Upper lobe of left lung (tissue), 4 donors: ENCODE measurements around the gene TMEM139.

ENCODE experiments used
- CTCF ChIP-seq, 6 experiments: fragments of 450-650 bp in 4 of 6; fragments of 200-600 bp in 2 of 6; sonication (generic) in 2 of 6; IDR thresholded peaks; one replicate each; pipeline ENCODE4 v1.5.1; 2016 to 2019; ENCODE audit warnings: antibody characterized with exemption in 6 of 6
- EP300 ChIP-seq, 4 donors: sonication (generic); formaldehyde crosslinking; IDR thresholded peaks; one replicate each; pipeline ENCODE4 v1.5.1; 2017; ENCODE audit warnings: antibody characterized with exemption in 4 of 4, control low read depth in 2 of 4
- POLR2A ChIP-seq, 4 donors: fragments of 450-650 bp; IDR thresholded peaks; one replicate each; pipeline ENCODE4 v1.5.1; 2016 to 2017; ENCODE audit warnings: antibody characterized with exemption in 4 of 4, mild to moderate bottlenecking in 2 of 4
- POLR2AphosphoS5 ChIP-seq, 2 donors: sonication (generic); formaldehyde crosslinking; IDR thresholded peaks; one replicate each; pipeline ENCODE4 v1.5.1; 2017; ENCODE audit warnings: antibody characterized with exemption in 2 of 2

DNA sequence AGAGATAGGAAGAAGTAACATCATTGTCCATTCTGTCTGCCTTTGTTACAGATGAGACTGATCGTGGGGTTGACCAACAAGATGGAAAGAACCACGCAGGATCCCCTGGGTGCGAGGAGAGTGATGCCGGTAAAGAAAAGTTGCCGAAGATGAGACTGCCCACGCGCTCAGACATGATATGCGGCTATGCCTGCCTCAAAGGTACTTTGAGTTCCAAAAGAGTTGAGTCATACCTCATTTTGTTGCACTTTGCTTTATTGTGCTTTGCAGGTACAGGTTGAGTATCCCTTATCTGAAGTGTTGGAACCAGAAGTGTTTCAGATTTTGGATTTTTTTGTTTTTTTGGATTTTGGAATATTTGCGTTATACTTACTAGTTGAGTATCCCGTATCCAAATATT is 19.0 kb downstream of the TMEM139 start:
- TF ChIP-seq CTCF (IDR thresholded peaks at IDR 0.05) (no peak), POLR2A (IDR thresholded peaks at IDR 0.05) (no peak), POLR2AphosphoS5 (IDR thresholded peaks at IDR 0.05) (no peak), EP300 (IDR thresholded peaks at IDR 0.05) (no peak)
